Type B pancreatic cell (in vitro differentiated cells): ENCODE data around the gene LGALS7. TPM values are rescaled to one million over a fixed set of nuclear protein-coding genes. Genes with fewer than 3 reads are reported as not detected.

Experiments
- DNase-seq: peaks from one replicate; pipeline ENCODE4 v3.0.0; 2021; ENCODE audit warnings: mixed read lengths; ENCODE audit not compliant: unreplicated experiment; ENCODE audit errors: extremely low spot score
- H3K27ac Mint-ChIP-seq: 2 replicates; pipeline ENCODE4 v1.8.0; 2021; ENCODE audit warnings: mild to moderate bottlenecking, mixed read lengths
- H3K27me3 Mint-ChIP-seq: 2 replicates; pipeline ENCODE4 v1.8.0; 2021; ENCODE audit warnings: mixed read lengths
- H3K36me3 Mint-ChIP-seq: 2 replicates; pipeline ENCODE4 v1.8.0; 2021; ENCODE audit warnings: mixed read lengths
- H3K4me1 Mint-ChIP-seq: one replicate; pipeline ENCODE4 v1.8.0; 2021; ENCODE audit warnings: mixed read lengths; ENCODE audit not compliant: unreplicated experiment
- H3K4me3 Mint-ChIP-seq: 2 replicates; pipeline ENCODE4 v1.8.0; 2021; ENCODE audit warnings: mild to moderate bottlenecking, mixed read lengths
- H3K9me3 Mint-ChIP-seq: 2 replicates; pipeline ENCODE4 v1.8.0; 2021; ENCODE audit warnings: mixed read lengths
- total RNA-seq: library from RNA; stranded (reverse); gene quantifications from 2 replicates; pipeline ENCODE4 v1.2.1, GENCODE V29; 2021; ENCODE audit warnings: low replicate concordance
- TF ChIP-seq, protein P1 (sequence below): fragments of 200-600 bp; sonication (generic); conservative IDR thresholded peaks from 2 replicates; pipeline ENCODE4 v1.5.0; 2021; ENCODE audit warnings: antibody characterized with exemption, mild to moderate bottlenecking

LGALS7 gene
- total RNA-seq, 1 donor from 2014 or later: 1.8 TPM

- H3K27me3 Mint-ChIP-seq: peaks cover 10% of the 10 kb centered on the region
- H3K36me3 Mint-ChIP-seq: peaks cover 7% of the 10 kb centered on the region
- DNase-seq: no peak
- peaks cover 8% of the 10 kb centered on the region for H3K4me1 Mint-ChIP-seq
- TF ChIP-seq, protein P1, sequence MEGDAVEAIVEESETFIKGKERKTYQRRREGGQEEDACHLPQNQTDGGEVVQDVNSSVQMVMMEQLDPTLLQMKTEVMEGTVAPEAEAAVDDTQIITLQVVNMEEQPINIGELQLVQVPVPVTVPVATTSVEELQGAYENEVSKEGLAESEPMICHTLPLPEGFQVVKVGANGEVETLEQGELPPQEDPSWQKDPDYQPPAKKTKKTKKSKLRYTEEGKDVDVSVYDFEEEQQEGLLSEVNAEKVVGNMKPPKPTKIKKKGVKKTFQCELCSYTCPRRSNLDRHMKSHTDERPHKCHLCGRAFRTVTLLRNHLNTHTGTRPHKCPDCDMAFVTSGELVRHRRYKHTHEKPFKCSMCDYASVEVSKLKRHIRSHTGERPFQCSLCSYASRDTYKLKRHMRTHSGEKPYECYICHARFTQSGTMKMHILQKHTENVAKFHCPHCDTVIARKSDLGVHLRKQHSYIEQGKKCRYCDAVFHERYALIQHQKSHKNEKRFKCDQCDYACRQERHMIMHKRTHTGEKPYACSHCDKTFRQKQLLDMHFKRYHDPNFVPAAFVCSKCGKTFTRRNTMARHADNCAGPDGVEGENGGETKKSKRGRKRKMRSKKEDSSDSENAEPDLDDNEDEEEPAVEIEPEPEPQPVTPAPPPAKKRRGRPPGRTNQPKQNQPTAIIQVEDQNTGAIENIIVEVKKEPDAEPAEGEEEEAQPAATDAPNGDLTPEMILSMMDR: no peak
- peak overlapping the region; percentile 78 for H3K4me3 Mint-ChIP-seq
- peak overlapping the region; percentile 88 for H3K27ac Mint-ChIP-seq
- no peaks in the 10 kb centered on the region for H3K9me3 Mint-ChIP-seq
Observed at GRCh38 chr19:38734426-38735256, 38.7 kb downstream of the LGALS7 start.

GRCh38 chr19:38734176-38734425 lies 39.2 kb downstream of the LGALS7 start:
- peaks cover 10% of the 10 kb centered on the region for H3K27me3 Mint-ChIP-seq
- DNase-seq: no peak
- H3K4me3 Mint-ChIP-seq: no peak overlapping the region
- H3K9me3 Mint-ChIP-seq: no peaks in the 10 kb centered on the region
- TF ChIP-seq, protein P1: no peak
- H3K36me3 Mint-ChIP-seq: peaks cover 9% of the 10 kb centered on the region
- H3K27ac Mint-ChIP-seq: peak overlapping the region; percentile 88
- H3K4me1 Mint-ChIP-seq: peaks cover 11% of the 10 kb centered on the region

GRCh38 chr19:38733493-38734175 lies 39.7 kb downstream of the LGALS7 start:
- TF ChIP-seq, protein P1: no peak
- Mint-ChIP-seq H3K4me1 (peaks cover 11% of the 10 kb centered on the region), H3K27me3 (peaks cover 10% of the 10 kb centered on the region), H3K9me3 (no peaks in the 10 kb centered on the region), H3K36me3 (peaks cover 9% of the 10 kb centered on the region), H3K27ac (peak overlapping the region; percentile 88), H3K4me3 (no peak overlapping the region)
- no peak for DNase-seq

- H3K27me3 Mint-ChIP-seq: peaks cover 10% of the 10 kb centered on the region
- H3K4me1 Mint-ChIP-seq: peaks cover 11% of the 10 kb centered on the region
- H3K4me3 Mint-ChIP-seq: no peak overlapping the region
- peaks cover 9% of the 10 kb centered on the region for H3K36me3 Mint-ChIP-seq
- peak overlapping the region; percentile 88 for H3K27ac Mint-ChIP-seq
- H3K9me3 Mint-ChIP-seq: no peaks in the 10 kb centered on the region
- TF ChIP-seq, protein P1: no peak
- no peak for DNase-seq
Observed at GRCh38 chr19:38733241-38733492, 40.1 kb downstream of the LGALS7 start.

DNA sequence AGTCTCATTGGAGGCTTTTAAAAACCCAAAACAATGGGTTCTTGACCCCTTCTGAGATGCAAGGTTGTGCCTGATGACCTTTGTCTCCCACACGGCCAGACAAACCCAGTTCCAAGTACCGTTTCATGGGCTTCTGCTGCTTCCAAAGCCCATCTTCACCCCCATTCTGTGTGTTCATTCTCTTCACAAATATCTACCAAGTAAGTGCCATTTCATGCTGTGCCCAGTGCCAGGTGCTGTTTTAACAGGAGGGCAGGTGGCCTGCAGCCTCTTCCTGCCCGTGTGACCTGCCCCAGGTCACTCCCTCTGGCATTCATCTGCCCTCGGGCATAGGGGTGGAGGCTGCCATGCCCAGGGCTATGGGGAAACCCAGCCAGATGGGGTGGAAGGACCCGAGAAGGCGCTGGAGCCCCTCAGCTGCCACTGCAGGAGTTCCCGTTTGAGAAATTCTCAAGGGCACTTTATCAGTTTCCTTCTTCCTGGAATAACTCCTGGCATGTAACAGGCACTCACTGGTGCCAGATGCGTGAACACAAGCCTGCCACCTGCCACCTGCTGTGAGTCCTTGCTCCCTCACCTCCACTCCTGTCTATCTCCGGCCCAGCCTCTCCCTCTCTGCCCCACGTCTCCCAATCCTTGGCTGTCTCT lies 41.5 kb downstream of the LGALS7 start:
- Mint-ChIP-seq H3K9me3 (no peaks in the 10 kb centered on the region), H3K27me3 (peaks cover 3% of the 10 kb centered on the region), H3K4me1 (peaks cover 5% of the 10 kb centered on the region), H3K36me3 (peaks cover 9% of the 10 kb centered on the region), H3K4me3 (no peak overlapping the region), H3K27ac (peak overlapping the region; percentile 50)
- TF ChIP-seq, protein P1: no peak
- no peak for DNase-seq
